ENCODE data around the gene JMJD4. TPM values are rescaled to one million over a fixed set of nuclear protein-coding genes. Genes with fewer than 3 reads are reported as not detected.

Gene JMJD4
- total and polyA plus RNA-seq, 2 of the 8 experiments (the other 6 are each of a cell fraction or from before 2014, with no cell fraction given): 13.2 to 23.3 TPM

- Histone ChIP-seq H4K5ac (ENCODE audit: insufficient read length, low read depth, low read length) (no peak overlapping the region), H3K4me3 (ENCODE audit: extremely low read depth in 1 of 4, insufficient read depth in 2 of 4, low read depth in 3 of 4, low read length in 4 of 4) (no peak overlapping the region), H2BK12ac (ENCODE audit: low read depth, low read length) (no peak overlapping the region), H2AFZ (ENCODE audit: low read length) (no peak overlapping the region), H3K27me3 (replicated peaks in 1 of 4; ENCODE audit: control insufficient read depth in 3 of 4, extremely low read depth in 1 of 4, insufficient read depth in 3 of 4, low read length in 3 of 4) (no peaks in the 10 kb centered on the region), H2BK120ac (replicated peaks; ENCODE audit: low read depth, low read length) (no peak overlapping the region), H4K8ac (ENCODE audit: extremely low read depth, insufficient read depth, low read length) (no peak overlapping the region), H3K79me1 (ENCODE audit: low read depth, low read length) (peaks cover 8% of the 10 kb centered on the region), H3K56ac (replicated peaks; ENCODE audit: insufficient read length, low read depth, low read length) (no peak overlapping the region), H2BK20ac (ENCODE audit: low read length) (no peak overlapping the region), H2AK5ac (ENCODE audit: low read depth, low read length) (no peak overlapping the region), H3K18ac (ENCODE audit: extremely low read depth, low read length) (no peak overlapping the region), H3K9ac (replicated peaks in 1 of 4; ENCODE audit: extremely low read depth in 1 of 4, low read depth in 3 of 4, low read length in 3 of 4) (no peak overlapping the region), H3K4me2 (ENCODE audit: insufficient read depth in 1 of 2, low read depth in 2 of 2, low read length in 2 of 2) (no peak overlapping the region), H3K27ac (ENCODE audit: low read depth, low read length) (no peak overlapping the region), H3K23ac (ENCODE audit: insufficient read length) (no peak overlapping the region), H3K9me3 (ENCODE audit: insufficient read depth in 2 of 2, low read depth in 1 of 2, low read length in 1 of 2) (no peaks in the 10 kb centered on the region), H3K4ac (replicated peaks; ENCODE audit: insufficient read length, low read depth, low read length) (no peak overlapping the region), H2BK15ac (ENCODE audit: low read length) (no peak overlapping the region), H3K79me2 (ENCODE audit: control insufficient read depth in 1 of 2, insufficient read depth in 2 of 2, low read length in 2 of 2) (no peaks in the 10 kb centered on the region), H3K4me1 (replicated peaks in 1 of 4; ENCODE audit: control insufficient read depth in 3 of 4, insufficient read depth in 4 of 4, low read length in 3 of 4) (no peaks in the 10 kb centered on the region), H3K23me2 (ENCODE audit: low read depth, low read length) (no peaks in the 10 kb centered on the region), H3K14ac (ENCODE audit: insufficient read length) (no peak overlapping the region), H2BK5ac (ENCODE audit: low read depth, low read length) (no peak overlapping the region), H4K91ac (replicated peaks; ENCODE audit: insufficient read length, low read length) (no peak overlapping the region), H4K20me1 (replicated peaks in 1 of 2; ENCODE audit: control insufficient read depth in 1 of 2, insufficient read depth in 2 of 2, low read length in 2 of 2) (peaks cover 0 to 21% of the 10 kb centered on the region in 2 experiments), H3K36me3 (ENCODE audit: control insufficient read depth in 2 of 4, insufficient read depth in 4 of 4, low read length in 3 of 4) (peaks cover 0 to 10% (median 0%) of the 10 kb centered on the region in 4 experiments; a peak in 1 of 8 replicates)
- ChIA-PET CTCF (ENCODE audit: partially characterized antibody) (interaction anchor here (2.9 kb wide), 1 partner anchor 14 kb away, joined by 16 read pairs; no protein-coding TSS in a partner anchor), POLR2A (ENCODE audit: partially characterized antibody) (no interaction called here)
- FAIRE-seq (no peak), DNase-seq (ENCODE audit: low read depth in 1 of 2, low spot score in 2 of 2) (no peak)
- WGBS, 2 experiments (ENCODE audit: extremely low coverage in 1 of 2, insufficient coverage in 1 of 2, insufficient read length in 1 of 2, insufficient replicate concordance in 2 of 2, low coverage in 1 of 2, low lambda C conversion rate in 2 of 2, missing lambda C conversion rate in 1 of 2): 84% methylated on average over 11 of the region's 11 CpGs; no CpG with 5 or more reads in 1 of the 2 experiments
- TF ChIP-seq, protein P1, sequence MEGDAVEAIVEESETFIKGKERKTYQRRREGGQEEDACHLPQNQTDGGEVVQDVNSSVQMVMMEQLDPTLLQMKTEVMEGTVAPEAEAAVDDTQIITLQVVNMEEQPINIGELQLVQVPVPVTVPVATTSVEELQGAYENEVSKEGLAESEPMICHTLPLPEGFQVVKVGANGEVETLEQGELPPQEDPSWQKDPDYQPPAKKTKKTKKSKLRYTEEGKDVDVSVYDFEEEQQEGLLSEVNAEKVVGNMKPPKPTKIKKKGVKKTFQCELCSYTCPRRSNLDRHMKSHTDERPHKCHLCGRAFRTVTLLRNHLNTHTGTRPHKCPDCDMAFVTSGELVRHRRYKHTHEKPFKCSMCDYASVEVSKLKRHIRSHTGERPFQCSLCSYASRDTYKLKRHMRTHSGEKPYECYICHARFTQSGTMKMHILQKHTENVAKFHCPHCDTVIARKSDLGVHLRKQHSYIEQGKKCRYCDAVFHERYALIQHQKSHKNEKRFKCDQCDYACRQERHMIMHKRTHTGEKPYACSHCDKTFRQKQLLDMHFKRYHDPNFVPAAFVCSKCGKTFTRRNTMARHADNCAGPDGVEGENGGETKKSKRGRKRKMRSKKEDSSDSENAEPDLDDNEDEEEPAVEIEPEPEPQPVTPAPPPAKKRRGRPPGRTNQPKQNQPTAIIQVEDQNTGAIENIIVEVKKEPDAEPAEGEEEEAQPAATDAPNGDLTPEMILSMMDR (IDR thresholded peaks at IDR 0.05; ENCODE audit: control extremely low read depth in 1 of 3, insufficient read depth in 1 of 3, low read depth in 1 of 3, low read length in 3 of 3): no peak
- TF ChIP-seq CBX5 (IDR thresholded peaks at IDR 0.05; ENCODE audit: low read depth, low read length) (no peak), KDM4A (IDR thresholded peaks at IDR 0.05; ENCODE audit: low read depth, low read length, severe bottlenecking) (no peak), RXRA (IDR thresholded peaks at IDR 0.05; ENCODE audit: insufficient read depth, low read depth, low read length) (no peak), SIN3A (conservative IDR thresholded peaks at IDR 0.05 in 1 of 2, IDR thresholded peaks at IDR 0.05 in 1 of 2; ENCODE audit: low read depth in 1 of 2, low read length in 2 of 2) (no peak), CEBPB (IDR thresholded peaks at IDR 0.05; ENCODE audit: low read depth, low read length) (no peak), JUND (IDR thresholded peaks at IDR 0.05; ENCODE audit: low read length) (no peak), EZH2 (IDR thresholded peaks at IDR 0.05; ENCODE audit: low read depth, low read length, severe bottlenecking) (no peak), TCF12 (IDR thresholded peaks at IDR 0.05; ENCODE audit: low read depth, low read length) (no peak)
- TF ChIP-seq, protein P2, sequence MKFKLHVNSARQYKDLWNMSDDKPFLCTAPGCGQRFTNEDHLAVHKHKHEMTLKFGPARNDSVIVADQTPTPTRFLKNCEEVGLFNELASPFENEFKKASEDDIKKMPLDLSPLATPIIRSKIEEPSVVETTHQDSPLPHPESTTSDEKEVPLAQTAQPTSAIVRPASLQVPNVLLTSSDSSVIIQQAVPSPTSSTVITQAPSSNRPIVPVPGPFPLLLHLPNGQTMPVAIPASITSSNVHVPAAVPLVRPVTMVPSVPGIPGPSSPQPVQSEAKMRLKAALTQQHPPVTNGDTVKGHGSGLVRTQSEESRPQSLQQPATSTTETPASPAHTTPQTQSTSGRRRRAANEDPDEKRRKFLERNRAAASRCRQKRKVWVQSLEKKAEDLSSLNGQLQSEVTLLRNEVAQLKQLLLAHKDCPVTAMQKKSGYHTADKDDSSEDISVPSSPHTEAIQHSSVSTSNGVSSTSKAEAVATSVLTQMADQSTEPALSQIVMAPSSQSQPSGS (IDR thresholded peaks at IDR 0.05; ENCODE audit: low read length): no peak
These were observed 42.1 kb upstream of the JMJD4 start for GRCh38 chr1:227777156-227777555.

All from H1 (cell line).